ENCODE results near the gene TMF1. TPM values are rescaled to one million over a fixed set of nuclear protein-coding genes. Genes with fewer than 3 reads are reported as not detected.
A peak's percentile ranks its signal among the peaks of the same experiment; 100 is the strongest.

Gene TMF1
- 59.0 TPM for polyA plus RNA-seq (ENCODE audit: insufficient read length)
- long read RNA-seq, donor 1, full-length matches to known transcripts = 1 of 7 reads
- long read RNA-seq, donor 1, partial matches to known transcripts = 6 of 7 reads
- long read RNA-seq, donor 1, other reads (novel, unspliced or antisense) = 0 of 7 reads
- long read RNA-seq, donor 2, full-length matches to known transcripts = 1 of 14 reads
- long read RNA-seq, donor 2, partial matches to known transcripts = 13 of 14 reads
- long read RNA-seq, donor 2, other reads (novel, unspliced or antisense) = 0 of 14 reads
- long read RNA-seq, donor 3, partial matches to known transcripts = 13 of 13 reads
- long read RNA-seq, donor 3, other reads (novel, unspliced or antisense) = 0 of 13 reads
- long read RNA-seq, donor 4 = 0 reads
- long read RNA-seq, donor 5, full-length matches to known transcripts = 1 of 8 reads
- long read RNA-seq, donor 5, partial matches to known transcripts = 7 of 8 reads
- long read RNA-seq, donor 5, other reads (novel, unspliced or antisense) = 0 of 8 reads
- long read RNA-seq, donor 6, partial matches to known transcripts = 6 of 6 reads
- long read RNA-seq, donor 6, other reads (novel, unspliced or antisense) = 0 of 6 reads
- long read RNA-seq, donor 7, partial matches to known transcripts = 37 of 37 reads
- long read RNA-seq, donor 7, other reads (novel, unspliced or antisense) = 0 of 37 reads
- long read RNA-seq, donor 8 = 0 reads

- peak; percentile 98 for DNase-seq
Measured at GRCh38 chr3:69051756-69052471, at the start of gene TMF1. Gene TMF1, minus strand, starts transcription at chr3:69052333. Its CDS starts 247 bp downstream, at chr3:69052086.

GRCh38 chr3:69099576-69099975 is 47.4 kb upstream of the TMF1 start:
- no peak for DNase-seq

GRCh38 chr3:69097407-69098086 is 45.4 kb upstream of the TMF1 start:
- DNase-seq = no peak

GRCh38 chr3:69096299-69096698 is 44.2 kb upstream of the TMF1 start:
- DNase-seq = no peak

- DNase-seq = no peak
Measured at GRCh38 chr3:69095636-69096035, 43.5 kb upstream of the TMF1 start.

- no peak for DNase-seq
Measured at GRCh38 chr3:69094467-69095205, 42.5 kb upstream of the TMF1 start.

GRCh38 chr3:69092030-69092516 is 39.9 kb upstream of the TMF1 start:
- no peak for DNase-seq

- no peak for DNase-seq
Measured at GRCh38 chr3:69091389-69092029, 39.4 kb upstream of the TMF1 start.

GRCh38 chr3:69090021-69090420 is 37.9 kb upstream of the TMF1 start:
- no peak for DNase-seq

- DNase-seq = no peak
Measured at GRCh38 chr3:69088063-69088462, 35.9 kb upstream of the TMF1 start.

- no peak for DNase-seq
Measured at GRCh38 chr3:69087030-69087791, 35.1 kb upstream of the TMF1 start.

GRCh38 chr3:69085833-69086722 is 33.9 kb upstream of the TMF1 start:
- no peak for DNase-seq

GRCh38 chr3:69085168-69085832 is 33.2 kb upstream of the TMF1 start:
- DNase-seq = no peak

GRCh38 chr3:69084326-69085167 is 32.4 kb upstream of the TMF1 start, which contains the start of gene ARL6IP5:
Gene ARL6IP5, plus strand, starts transcription at chr3:69084937. Its CDS starts 111 bp downstream, at chr3:69085048.
- DNase-seq = peak; percentile 88

GRCh38 chr3:69082805-69083204 is 30.7 kb upstream of the TMF1 start:
- no peak for DNase-seq

GRCh38 chr3:69082361-69082760 is 30.2 kb upstream of the TMF1 start:
- DNase-seq = no peak

- DNase-seq = no peak
Measured at GRCh38 chr3:69081583-69082262, 29.6 kb upstream of the TMF1 start.
